HepG2 (cell line): ENCODE measurements around the gene SEPTIN11. TPM values are rescaled to one million over a fixed set of nuclear protein-coding genes. Genes with fewer than 3 reads are reported as not detected.

ENCODE experiments used
- ATAC-seq: fragments of 200-7000 bp; cut with Tn5 transposase; 3 replicates; pipeline ENCODE4 v1.9.1; 2020; ENCODE audit warnings: mild to moderate bottlenecking, moderate library complexity
- BruUV-seq: library from RNA; stranded (reverse); fragments of 400-500 nt; replicated peaks from 2 replicates; lab custom pipeline; 2021; lab: Mats Ljungman, UMichigan
- CTCF ChIA-PET: fragments of 300-600 bp; formaldehyde crosslinking; extraction: SDS; loops from one replicate; lab custom pipeline; 2021; ENCODE audit warnings: low total read pairs, inconsistent platforms, low intra/inter-chr PET ratio; lab: Yijun Ruan, JAX
- POLR2A ChIA-PET: fragments of 350-600 bp; sonication (Branson Sonifier 250); formaldehyde crosslinking; loops from one replicate; lab custom pipeline; 2020; ENCODE audit warnings: antibody characterized with exemption, inconsistent platforms; lab: Yijun Ruan, JAX
- DNase-seq: peaks from one replicate; pipeline ENCODE4 v3.0.0-alpha.2; 2015; ENCODE audit warnings: low spot score
- FAIRE-seq: peaks from 3 replicates; lab custom pipeline; 2011; peaks lifted over from hg19 to GRCh38; lab: Jason Lieb, UNC
- H2AFZ ChIP-seq: one replicate; pipeline ENCODE4 v1.6.1; 2011; ENCODE audit warnings: low read length, inconsistent platforms
- H3K27ac ChIP-seq: fragments of 300-600 bp; 3 replicates; pipeline ENCODE4 v1.8.0; 2011; ENCODE audit warnings: mixed run types, mild to moderate bottlenecking, mixed read lengths, low read length, inconsistent platforms; ENCODE audit not compliant: insufficient read depth; ENCODE audit errors: extremely low read length
- H3K27me3 ChIP-seq, 2 experiments: fragments of 200-600 bp in 1 of 2; 2 replicates in 1 of 2; 3 replicates in 1 of 2; pipeline versions ENCODE4 v1.6.0 to v1.8.0; 2011; ENCODE audit warnings: low read length in 2 of 2, mild to moderate bottlenecking in 2 of 2, moderate library complexity in 2 of 2, inconsistent platforms in 1 of 2; ENCODE audit not compliant: insufficient read depth in 2 of 2, control insufficient read depth in 1 of 2
- H3K36me3 ChIP-seq, 2 experiments: fragments of 200-600 bp in 1 of 2; replicated peaks in 1 of 2; 2 replicates in 1 of 2; 3 replicates in 1 of 2; pipeline versions ENCODE4 v1.5.1 to v1.8.0; 2011; ENCODE audit warnings: low read length in 2 of 2, inconsistent platforms in 1 of 2; ENCODE audit not compliant: insufficient read depth in 2 of 2, control insufficient read depth in 1 of 2
- H3K4me1 ChIP-seq: 2 replicates; pipeline ENCODE4 v1.5.1; 2012; ENCODE audit warnings: low read length, inconsistent platforms; ENCODE audit not compliant: insufficient read depth
- H3K4me2 ChIP-seq: 2 replicates; pipeline ENCODE4 v1.6.0; 2011; ENCODE audit warnings: low read depth, low read length, inconsistent platforms
- H3K4me3 ChIP-seq, 3 experiments: fragments of 200-600 bp in 1 of 3; sonication (generic), shearing (Covaris generic) in 1 of 3; replicated peaks in 1 of 3; 2 replicates each; pipeline ENCODE4 v1.5.1; 2011 to 2016; ENCODE audit warnings: low read length in 3 of 3, inconsistent platforms in 2 of 3, low read depth in 2 of 3, mild to moderate bottlenecking in 2 of 3, control low read depth in 1 of 3, mixed read lengths in 1 of 3; ENCODE audit not compliant: insufficient read depth in 1 of 3
- H3K79me2 ChIP-seq: one replicate; pipeline ENCODE4 v1.6.1; 2011; ENCODE audit warnings: low read length, inconsistent platforms; ENCODE audit not compliant: insufficient read depth
- H3K9ac ChIP-seq: 2 replicates; pipeline ENCODE4 v1.6.0; 2011; ENCODE audit warnings: mild to moderate bottlenecking, low read depth, low read length, inconsistent platforms; ENCODE audit not compliant: insufficient read depth
- H3K9me3 ChIP-seq: 2 replicates; pipeline ENCODE4 v1.5.1; 2012; ENCODE audit warnings: mild to moderate bottlenecking, low read length
- H4K20me1 ChIP-seq: 2 replicates; pipeline ENCODE4 v1.6.0; 2011; ENCODE audit warnings: inconsistent platforms, mild to moderate bottlenecking, low read length, moderate library complexity; ENCODE audit not compliant: insufficient read depth
- ASH2L ChIP-seq: fragments of 300-600, 200-600 bp; sonication (generic); IDR thresholded peaks from 2 replicates; pipeline ENCODE4 v1.7.0; 2017; ENCODE audit warnings: low read depth, mild to moderate bottlenecking, moderate library complexity, mixed read lengths, low read length; ENCODE audit not compliant: insufficient read length
- PRDM10 ChIP-seq: sonication (generic); formaldehyde crosslinking; IDR thresholded peaks from 2 replicates; pipeline ENCODE4 v1.4.0; 2020; ENCODE audit warnings: low read depth, missing genetic modification reagents
- PTBP1 ChIP-seq: fragments of 200-400 bp; formaldehyde crosslinking; IDR thresholded peaks from 2 replicates; pipeline ENCODE4 v1.6.1; 2018; ENCODE audit warnings: low read length, low read depth; ENCODE audit not compliant: poor library complexity, severe bottlenecking
- RORA ChIP-seq: sonication (generic); formaldehyde crosslinking; IDR thresholded peaks from 2 replicates; pipeline ENCODE4 v1.5.0; 2020; ENCODE audit warnings: mild to moderate bottlenecking, missing genetic modification reagents, moderate library complexity
- ZFAT ChIP-seq: sonication (generic); formaldehyde crosslinking; conservative IDR thresholded peaks from 2 replicates; pipeline ENCODE4 v1.8.1; 2023; ENCODE audit warnings: missing genetic modification reagents, inconsistent platforms
- ZNF263 ChIP-seq: sonication (generic); formaldehyde crosslinking; IDR thresholded peaks from 2 replicates; pipeline ENCODE4 v1.4.0; 2020; ENCODE audit warnings: missing genetic modification reagents
- ZSCAN29 ChIP-seq: sonication (generic); formaldehyde crosslinking; conservative IDR thresholded peaks from 2 replicates; pipeline ENCODE4 v1.4.0; 2020; ENCODE audit warnings: mild to moderate bottlenecking, missing genetic modification reagents
- whole genome bisulfite sequencing: methylation state at CpG from one replicate; pipeline ENCODE4 v1.1.6; 2017; ENCODE audit warnings: low lambda C conversion rate; 5-methylcytosine and 5-hydroxymethylcytosine counted together
- in situ Hi-C: cut with HindIII; loops from 2 replicates; pipeline ENCODE4 v1.10.0; 2017; ENCODE audit warnings: low pct_unique_long_range_greater_than_20kb; ENCODE audit not compliant: extremely low pct_ligation_motif_present
- intact Hi-C: fragments of 100-400 bp; cut with micrococcal nuclease; formaldehyde crosslinking; loops from one replicate; pipeline ENCODE4 v1.10.0; 2022; ENCODE audit not compliant: unreplicated experiment
- polyA plus RNA-seq, 8 experiments: library from polyadenylated mRNA; depleted of rRNA in 3 of 8; stranded (reverse) in 7 of 8; unstranded in 1 of 8; fragments of >200 nt; fragmentation: Illumina TruSeq in 4 of 8; extraction: Trizol in 4 of 8; gene quantifications; 2 replicates each; pipeline versions ENCODE4 v1.2.1 to v1.2.3, GENCODE V29; 2011 to 2016; ENCODE audit warnings: low read depth in 4 of 8, missing spikeins in 1 of 8, mixed read lengths in 1 of 8; ENCODE audit not compliant: insufficient read depth in 1 of 8
- total RNA-seq, 5 experiments: library from RNA; depleted of rRNA; stranded (reverse); fragments of >200 nt; fragmentation: Illumina TruSeq; extraction: Trizol; gene quantifications; 2 replicates each; pipeline ENCODE4 v1.2.3, GENCODE V29; 2016; ENCODE audit warnings: low read depth in 1 of 5

Gene SEPTIN11
- total and polyA plus RNA-seq, 2 of the 13 experiments (the other 11 are each of a cell fraction or from before 2014, with no cell fraction given) = 28.9 to 47.3 TPM

- POLR2A ChIA-PET = interaction anchor here (1.1 to 3.2 kb wide), 2 partner anchors 12 to 53 kb away, joined by 3 to 15 read pairs; partner anchors contain the start of gene SOWAHB
- no peak overlapping the region for H2AFZ ChIP-seq
- no peaks in the 10 kb centered on the region for H3K9me3 ChIP-seq
- FAIRE-seq (no peak), DNase-seq (no peak), ATAC-seq (no peak)
- 1% methylated on average over 23 of the region's 23 CpGs for WGBS
- H4K20me1 ChIP-seq = no peaks in the 10 kb centered on the region
- peak; percentile 14 for TF ChIP-seq ASH2L
- peak; percentile 89 for TF ChIP-seq ZNF263 (CRISPR knock-in tag)
- TF ChIP-seq ZSCAN29 (CRISPR knock-in tag) = peak; percentile 99
- TF ChIP-seq RORA = no peak
- TF ChIP-seq ZFAT (CRISPR knock-in tag) = no peak
- TF ChIP-seq PRDM10 = peak; percentile 61; the same call in 1 of the 2 replicates
- TF ChIP-seq PTBP1 = no peak
- CTCF ChIA-PET = no interaction called here
- peak overlapping the region; percentile 90 for H3K4me2 ChIP-seq
- no peaks in the 10 kb centered on the region for H3K27me3 ChIP-seq
- in situ Hi-C loops (no loop called here), intact Hi-C loops (loop anchor here (2.0 kb wide), 2 partner anchors 94 to 252 kb away; no protein-coding TSS in a partner anchor)
- H3K79me2 ChIP-seq = peaks cover 50% of the 10 kb centered on the region
- H3K4me3 ChIP-seq = peak overlapping the region; percentile 88 to 94 (median 92)
- H3K9ac ChIP-seq = peak overlapping the region; percentile 74
- H3K4me1 ChIP-seq = peaks cover 31% of the 10 kb centered on the region
- peak overlapping the region; percentile 82 for H3K27ac ChIP-seq
- BruUV-seq = TSS peak; percentile 30
- no peaks in the 10 kb centered on the region for H3K36me3 ChIP-seq
Measured at GRCh38 chr4:76950956-76951671, 1.6 kb downstream of the SEPTIN11 start.
